Hepatocyte (in vitro differentiated cells): ENCODE data around the gene MAST4.

Experiments used
- CTCF ChIP-seq: fragments of 200-600 bp; sonication (generic); IDR thresholded peaks from 2 replicates; pipeline ENCODE4 v1.5.1; 2016; ENCODE audit warnings: antibody characterized with exemption, mild to moderate bottlenecking; ENCODE audit not compliant: poor library complexity
- EZH2 ChIP-seq: fragments of 200-600 bp; sonication (generic); IDR thresholded peaks from 2 replicates; pipeline ENCODE4 v1.6.1; 2016; ENCODE audit warnings: antibody characterized with exemption, mild to moderate bottlenecking, borderline replicate concordance

GRCh38 chr5:67183859-67184258, 587.7 kb downstream of the MAST4 start:
- TF ChIP-seq CTCF: no peak
- TF ChIP-seq EZH2: no peak
